GM23338 (cell line): ENCODE data around the gene TTC39A. TPM values are rescaled to one million over a fixed set of nuclear protein-coding genes. Genes with fewer than 3 reads are reported as not detected.

Experiments
- ATAC-seq: fragments of 200-7000 bp; cut with Tn5 transposase; 3 replicates; pipeline ENCODE4 v1.9.1; 2020
- DNase-seq: peaks from one replicate; pipeline ENCODE4 v3.0.0-alpha.2; 2015; ENCODE audit warnings: low spot score
- H2AFZ ChIP-seq: fragments of 200-600 bp; sonication (generic); 2 replicates; pipeline ENCODE4 v1.8.0; 2016; ENCODE audit warnings: antibody characterized with exemption, mild to moderate bottlenecking, moderate library complexity
- H3F3A ChIP-seq: fragments of 200-600 bp; sonication (generic); replicated peaks from 2 replicates; pipeline ENCODE4 v1.8.0; 2017; ENCODE audit warnings: antibody characterized with exemption, mixed run types, low read depth
- H3K27ac ChIP-seq: fragments of 200-600 bp; sonication (generic); 2 replicates; pipeline ENCODE4 v1.6.1; 2016; ENCODE audit warnings: low read depth
- H3K27me3 ChIP-seq: fragments of 200-600 bp; sonication (generic); 2 replicates; pipeline ENCODE4 v1.8.0; 2016; ENCODE audit warnings: mild to moderate bottlenecking, mixed run types, moderate library complexity; ENCODE audit not compliant: insufficient read depth
- H3K36me3 ChIP-seq: fragments of 200-600 bp; sonication (generic); 2 replicates; pipeline ENCODE4 v1.8.0; 2016; ENCODE audit warnings: mild to moderate bottlenecking; ENCODE audit not compliant: insufficient read depth
- H3K4me1 ChIP-seq: fragments of 200-600 bp; sonication (generic); 2 replicates; pipeline ENCODE4 v1.8.0; 2016; ENCODE audit warnings: mild to moderate bottlenecking, moderate library complexity; ENCODE audit not compliant: insufficient read depth
- H3K4me2 ChIP-seq: fragments of 200-600 bp; sonication (generic); 2 replicates; pipeline ENCODE4 v1.7.1; 2017; ENCODE audit warnings: mixed run types
- H3K4me3 ChIP-seq: fragments of 200-600 bp; sonication (generic); 2 replicates; pipeline ENCODE4 v1.6.1; 2016; ENCODE audit warnings: mixed run types
- H3K79me2 ChIP-seq: fragments of 200-600 bp; sonication (generic); replicated peaks from 2 replicates; pipeline ENCODE4 v1.8.0; 2017; ENCODE audit warnings: mild to moderate bottlenecking; ENCODE audit not compliant: insufficient read depth
- H3K9me2 ChIP-seq: fragments of 200-600 bp; sonication (generic); 2 replicates; pipeline ENCODE4 v1.8.0; 2017; ENCODE audit not compliant: insufficient read depth
- H4K20me1 ChIP-seq: fragments of 200-600 bp; sonication (generic); replicated peaks from 2 replicates; pipeline ENCODE4 v1.8.0; 2017; ENCODE audit warnings: mild to moderate bottlenecking; ENCODE audit not compliant: insufficient read depth
- H3K27ac Mint-ChIP-seq: 2 replicates; pipeline ENCODE4 v1.8.0; 2020; ENCODE audit warnings: inconsistent platforms, mild to moderate bottlenecking, moderate library complexity, mixed read lengths
- H3K27me3 Mint-ChIP-seq: 3 replicates; pipeline ENCODE4 v1.8.0; 2022; ENCODE audit warnings: low read depth, mild to moderate bottlenecking, moderate library complexity, mixed read lengths, inconsistent platforms; ENCODE audit not compliant: insufficient read depth, poor library complexity
- H3K36me3 Mint-ChIP-seq: 3 replicates; pipeline ENCODE4 v1.8.0; 2021; ENCODE audit warnings: low read depth, mild to moderate bottlenecking, inconsistent platforms, moderate library complexity, mixed read lengths
- H3K4me1 Mint-ChIP-seq: 3 replicates; pipeline ENCODE4 v1.8.0; 2020; ENCODE audit warnings: mild to moderate bottlenecking, inconsistent platforms, mixed read lengths
- H3K4me3 Mint-ChIP-seq: 3 replicates; pipeline ENCODE4 v1.8.0; 2021; ENCODE audit warnings: moderate library complexity, mild to moderate bottlenecking, inconsistent platforms, mixed read lengths
- H3K9me3 Mint-ChIP-seq: 3 replicates; pipeline ENCODE4 v1.8.0; 2020; ENCODE audit warnings: moderate library complexity, mild to moderate bottlenecking, inconsistent platforms, mixed read lengths
- CREB1 ChIP-seq: fragments of 250-450 bp; sonication (Bioruptor Pico); IDR thresholded peaks from 2 replicates; pipeline ENCODE4 v1.5.0; 2020; ENCODE audit warnings: low read depth, mild to moderate bottlenecking, moderate library complexity
- CTCF ChIP-seq, 2 experiments: fragments of 200-600 bp in 1 of 2; sonication (generic) in 1 of 2; conservative IDR thresholded peaks; 2 replicates each; pipeline versions ENCODE4 v1.5.1 to v1.6.1; 2016 to 2017; ENCODE audit warnings: antibody characterized with exemption in 2 of 2, low read depth in 2 of 2, mild to moderate bottlenecking in 2 of 2, moderate library complexity in 1 of 2
- ETS1 ChIP-seq: IDR thresholded peaks from 2 replicates; pipeline ENCODE4 v1.6.1; 2016; ENCODE audit warnings: antibody characterized with exemption
- EZH2 ChIP-seq: fragments of 200-600 bp; sonication (generic); IDR thresholded peaks from one replicate; pipeline ENCODE4 v1.8.0; 2017; ENCODE audit warnings: antibody characterized with exemption, mild to moderate bottlenecking, low read depth; ENCODE audit not compliant: unreplicated experiment
- EZH2phosphoT487 ChIP-seq: fragments of 200-600 bp; sonication (generic); IDR thresholded peaks from one replicate; pipeline ENCODE4 v1.8.1; 2018; ENCODE audit warnings: antibody characterized with exemption; ENCODE audit not compliant: unreplicated experiment
- JUNB ChIP-seq: IDR thresholded peaks from one replicate; pipeline ENCODE4 v1.6.1; 2016; ENCODE audit warnings: antibody characterized with exemption; ENCODE audit not compliant: unreplicated experiment
- NANOG ChIP-seq: IDR thresholded peaks from 2 replicates; pipeline ENCODE4 v1.6.1; 2016; ENCODE audit warnings: antibody characterized with exemption, borderline replicate concordance
- ZNF114 ChIP-seq: fragments of 250-450 bp; sonication (Bioruptor Pico); IDR thresholded peaks from 2 replicates; pipeline ENCODE4 v1.5.0; 2020; ENCODE audit warnings: mild to moderate bottlenecking, moderate library complexity
- ZNF331 ChIP-seq: fragments of 250-450 bp; sonication (Bioruptor Pico); IDR thresholded peaks from 2 replicates; pipeline ENCODE4 v1.5.0; 2020; ENCODE audit warnings: low read depth, mild to moderate bottlenecking, moderate library complexity
- polyA plus RNA-seq: library from polyadenylated mRNA; unstranded; fragments of >200 nt; fragmentation: Nextera tagmentation; extraction: Ambion mirVana; gene quantifications from 2 replicates; pipeline ENCODE4 v1.2.1, GENCODE V29; 2016
- total RNA-seq: library from RNA; depleted of rRNA; stranded (reverse); fragments of >200 nt; shearing (Covaris generic); gene quantifications from 2 replicates; pipeline ENCODE4 v1.2.3, GENCODE V29; 2014
- TF ChIP-seq, protein P1 (sequence below): IDR thresholded peaks from one replicate; pipeline ENCODE4 v1.6.1; 2018; ENCODE audit warnings: antibody characterized with exemption; ENCODE audit not compliant: unreplicated experiment

Gene TTC39A
- total and polyA plus RNA-seq, 2 experiments from 2014 or later = 2.3 to 7.1 TPM

DNA sequence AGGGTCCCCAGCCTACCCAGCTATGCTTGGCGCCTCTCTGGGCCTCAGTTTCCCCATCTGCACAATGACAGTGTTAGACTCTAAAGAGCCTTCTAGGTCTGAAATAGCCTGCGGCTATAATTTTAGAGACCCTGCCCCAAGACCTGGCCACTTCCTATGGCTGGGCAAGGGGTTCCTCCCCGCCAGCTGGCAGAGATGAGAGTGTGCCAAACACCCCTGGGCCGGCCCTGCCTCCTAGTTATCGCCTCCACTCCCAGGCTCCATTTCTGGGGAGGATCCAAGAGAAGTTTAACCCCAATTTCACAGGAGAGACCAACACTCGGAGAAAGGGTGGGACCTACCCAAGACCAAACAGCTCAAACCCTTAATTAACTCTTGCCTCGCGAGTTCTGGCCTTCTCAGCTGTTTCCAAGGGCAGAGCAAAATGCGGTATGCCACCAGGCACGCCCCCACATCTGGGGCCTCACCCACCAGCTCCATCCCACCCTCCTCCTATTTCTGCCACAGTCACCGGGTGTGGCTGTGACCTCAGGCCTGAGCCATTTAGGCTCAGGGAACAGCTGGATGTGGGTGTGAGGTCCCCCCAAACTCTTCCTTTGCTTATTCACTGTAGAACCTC lies 35.7 kb downstream of the TTC39A start (continued):
- TF ChIP-seq CTCF (conservative IDR thresholded peaks at IDR 0.05; ENCODE audit: low read depth in 2 of 2) (no peak), EZH2phosphoT487 (no peak)

DNA sequence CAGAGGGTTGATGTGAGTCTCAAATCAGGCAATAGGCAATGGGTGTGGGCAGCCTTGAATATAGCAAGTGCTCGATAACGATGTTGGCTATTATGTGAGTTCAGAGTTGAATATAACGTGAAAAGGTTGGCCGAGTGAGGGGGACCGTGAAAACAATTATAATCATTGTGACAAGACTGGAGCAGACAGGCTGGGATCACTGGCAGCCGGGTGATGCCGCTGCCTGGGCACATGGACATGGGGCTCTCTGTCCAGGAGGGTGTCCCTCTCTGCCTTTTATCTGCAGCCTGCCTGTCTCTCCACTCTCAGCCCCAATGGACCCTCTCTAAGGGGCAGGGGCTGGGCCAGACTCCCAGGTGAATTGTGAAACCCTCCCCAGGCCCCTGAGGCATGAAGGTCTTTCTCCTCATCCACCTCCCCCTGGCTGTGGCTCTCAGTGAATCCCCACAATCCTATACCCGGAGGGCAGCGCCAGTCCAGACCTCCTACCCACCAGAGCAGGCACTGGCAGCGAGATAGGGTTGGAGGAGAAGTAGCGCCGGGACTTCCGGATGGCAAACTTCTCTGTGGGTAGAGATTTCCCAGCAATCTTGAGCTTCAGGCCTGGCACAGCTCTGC lies 36.4 kb downstream of the TTC39A start:
- no peak overlapping the region for H3K4me3 ChIP-seq
- no peaks in the 10 kb centered on the region for H3F3A ChIP-seq
- no peaks in the 10 kb centered on the region for H3K79me2 ChIP-seq
- DNase-seq (no peak), ATAC-seq (no peak)
- no peak overlapping the region for H2AFZ ChIP-seq
- Mint-ChIP-seq H3K36me3 (no peaks in the 10 kb centered on the region; the same call in 2 of the 3 replicates), H3K9me3 (peaks cover 5% of the 10 kb centered on the region; the same call in 2 of the 3 replicates), H3K27ac (no peak overlapping the region), H3K4me1 (peaks cover 17% of the 10 kb centered on the region; the same call in 2 of the 3 replicates), H3K4me3 (no peak overlapping the region), H3K27me3 (peaks cover 13% of the 10 kb centered on the region)
- H3K27me3 ChIP-seq = no peaks in the 10 kb centered on the region
- no peaks in the 10 kb centered on the region for H3K36me3 ChIP-seq
- no peak overlapping the region for H3K4me2 ChIP-seq
- H3K4me1 ChIP-seq = peaks cover 5% of the 10 kb centered on the region; the same call in 1 of the 2 replicates
- no peaks in the 10 kb centered on the region for H4K20me1 ChIP-seq
- H3K9me2 ChIP-seq = no peaks in the 10 kb centered on the region
- H3K27ac ChIP-seq = no peak overlapping the region
- TF ChIP-seq ETS1 (no peak), ZNF114 (CRISPR knock-in tag) (no peak), CREB1 (no peak), ZNF331 (CRISPR knock-in tag) (no peak), CTCF (conservative IDR thresholded peaks at IDR 0.05; ENCODE audit: low read depth in 2 of 2) (no peak), EZH2phosphoT487 (no peak), JUNB (no peak), EZH2 (no peak), NANOG (no peak)
- TF ChIP-seq, protein P1, sequence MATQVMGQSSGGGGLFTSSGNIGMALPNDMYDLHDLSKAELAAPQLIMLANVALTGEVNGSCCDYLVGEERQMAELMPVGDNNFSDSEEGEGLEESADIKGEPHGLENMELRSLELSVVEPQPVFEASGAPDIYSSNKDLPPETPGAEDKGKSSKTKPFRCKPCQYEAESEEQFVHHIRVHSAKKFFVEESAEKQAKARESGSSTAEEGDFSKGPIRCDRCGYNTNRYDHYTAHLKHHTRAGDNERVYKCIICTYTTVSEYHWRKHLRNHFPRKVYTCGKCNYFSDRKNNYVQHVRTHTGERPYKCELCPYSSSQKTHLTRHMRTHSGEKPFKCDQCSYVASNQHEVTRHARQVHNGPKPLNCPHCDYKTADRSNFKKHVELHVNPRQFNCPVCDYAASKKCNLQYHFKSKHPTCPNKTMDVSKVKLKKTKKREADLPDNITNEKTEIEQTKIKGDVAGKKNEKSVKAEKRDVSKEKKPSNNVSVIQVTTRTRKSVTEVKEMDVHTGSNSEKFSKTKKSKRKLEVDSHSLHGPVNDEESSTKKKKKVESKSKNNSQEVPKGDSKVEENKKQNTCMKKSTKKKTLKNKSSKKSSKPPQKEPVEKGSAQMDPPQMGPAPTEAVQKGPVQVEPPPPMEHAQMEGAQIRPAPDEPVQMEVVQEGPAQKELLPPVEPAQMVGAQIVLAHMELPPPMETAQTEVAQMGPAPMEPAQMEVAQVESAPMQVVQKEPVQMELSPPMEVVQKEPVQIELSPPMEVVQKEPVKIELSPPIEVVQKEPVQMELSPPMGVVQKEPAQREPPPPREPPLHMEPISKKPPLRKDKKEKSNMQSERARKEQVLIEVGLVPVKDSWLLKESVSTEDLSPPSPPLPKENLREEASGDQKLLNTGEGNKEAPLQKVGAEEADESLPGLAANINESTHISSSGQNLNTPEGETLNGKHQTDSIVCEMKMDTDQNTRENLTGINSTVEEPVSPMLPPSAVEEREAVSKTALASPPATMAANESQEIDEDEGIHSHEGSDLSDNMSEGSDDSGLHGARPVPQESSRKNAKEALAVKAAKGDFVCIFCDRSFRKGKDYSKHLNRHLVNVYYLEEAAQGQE = no peak
